Mucosa of stomach (tissue), 1 donor: ENCODE results near the gene SUGCT.

Experiments
- H3K27me3 ChIP-seq: one replicate; pipeline ENCODE4 v1.7.0; 2013; ENCODE audit warnings: mild to moderate bottlenecking, low read length; ENCODE audit not compliant: control insufficient read depth, insufficient read depth
- H3K36me3 ChIP-seq: one replicate; pipeline ENCODE4 v1.7.0; 2013; ENCODE audit warnings: low read length; ENCODE audit not compliant: control insufficient read depth, insufficient read depth
- H3K4me1 ChIP-seq: one replicate; pipeline ENCODE4 v1.7.0; 2013; ENCODE audit warnings: mild to moderate bottlenecking, low read length; ENCODE audit not compliant: control insufficient read depth, insufficient read depth
- H3K4me3 ChIP-seq: one replicate; pipeline ENCODE4 v1.7.0; 2013; ENCODE audit warnings: low read length
- H3K9ac ChIP-seq: one replicate; pipeline ENCODE4 v1.7.0; 2013; ENCODE audit warnings: mild to moderate bottlenecking, low read length, moderate library complexity
- H3K9me3 ChIP-seq: one replicate; pipeline ENCODE4 v1.7.0; 2013; ENCODE audit warnings: mild to moderate bottlenecking, low read length, moderate library complexity; ENCODE audit not compliant: control insufficient read depth
- donor health status: Pancreatic carcinoma.

SUGCT gene

DNA sequence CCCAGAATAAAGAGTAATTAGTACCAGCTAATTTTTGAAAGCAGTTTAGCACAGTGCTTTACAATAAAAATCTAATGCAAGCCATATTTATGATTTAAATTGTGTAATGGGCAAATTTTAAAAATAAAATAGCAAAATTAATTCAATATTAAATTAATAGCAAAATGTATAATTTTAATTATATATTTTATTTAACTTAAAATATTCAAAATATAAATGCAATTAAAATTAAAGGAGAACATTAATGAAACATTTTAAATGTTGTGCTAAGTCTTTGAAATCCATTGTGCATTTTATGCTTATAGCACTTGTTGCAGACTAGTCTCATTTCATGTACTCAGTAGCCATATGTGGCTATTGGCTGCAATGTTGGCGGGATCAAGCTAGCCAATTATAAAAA lies 367.6 kb downstream of the SUGCT start:
- Histone ChIP-seq H3K4me3 (no peak overlapping the region), H3K9ac (no peak overlapping the region), H3K36me3 (no peaks in the 10 kb centered on the region), H3K27me3 (no peaks in the 10 kb centered on the region), H3K9me3 (no peaks in the 10 kb centered on the region), H3K4me1 (no peaks in the 10 kb centered on the region)

DNA sequence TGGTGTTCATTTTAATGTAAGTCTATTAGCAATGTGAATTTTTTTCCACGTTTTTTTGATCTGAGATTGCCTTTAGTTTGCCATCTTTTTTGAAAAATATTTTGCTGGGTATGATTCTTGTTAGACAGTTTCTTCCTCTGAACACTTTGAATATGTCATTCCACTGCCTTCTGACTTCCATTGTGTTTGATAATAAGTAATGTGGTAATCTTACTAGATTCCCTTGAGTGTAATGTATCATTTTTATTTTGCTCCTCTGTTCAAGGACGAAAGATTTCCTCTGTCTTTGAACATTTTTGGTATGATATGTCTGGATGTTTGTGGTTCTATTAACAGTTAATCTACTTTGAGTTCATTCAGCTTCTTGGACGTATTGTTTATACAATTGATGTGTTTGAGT lies 371.4 kb downstream of the SUGCT start:
- no peaks in the 10 kb centered on the region for H3K9me3 ChIP-seq
- H3K4me3 ChIP-seq = no peak overlapping the region
- H3K9ac ChIP-seq = no peak overlapping the region
- no peaks in the 10 kb centered on the region for H3K27me3 ChIP-seq
- no peaks in the 10 kb centered on the region for H3K4me1 ChIP-seq
- H3K36me3 ChIP-seq = no peaks in the 10 kb centered on the region

DNA sequence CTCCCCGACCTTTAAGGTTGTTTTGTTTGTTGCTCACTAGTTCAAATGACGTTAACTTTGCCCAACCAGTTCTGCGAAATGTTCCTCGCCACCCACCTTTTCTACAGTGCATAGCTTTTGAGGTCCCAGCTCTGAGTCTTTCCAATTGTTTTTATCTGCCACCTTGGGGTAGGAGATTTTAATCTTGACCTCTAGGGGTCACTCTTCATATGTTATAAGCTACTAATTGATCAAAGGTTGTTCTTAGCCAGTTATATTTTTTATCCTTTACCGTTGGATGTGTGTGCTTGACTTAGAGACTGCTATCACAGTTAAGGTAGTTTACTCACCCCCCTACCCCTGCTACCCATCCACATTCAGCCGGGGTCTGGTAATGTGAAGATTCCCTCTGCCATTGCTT lies 372.4 kb downstream of the SUGCT start:
- H3K9ac ChIP-seq = no peak overlapping the region
- H3K27me3 ChIP-seq = no peaks in the 10 kb centered on the region
- H3K9me3 ChIP-seq = no peaks in the 10 kb centered on the region
- H3K36me3 ChIP-seq = no peaks in the 10 kb centered on the region
- no peaks in the 10 kb centered on the region for H3K4me1 ChIP-seq
- H3K4me3 ChIP-seq = no peak overlapping the region

DNA sequence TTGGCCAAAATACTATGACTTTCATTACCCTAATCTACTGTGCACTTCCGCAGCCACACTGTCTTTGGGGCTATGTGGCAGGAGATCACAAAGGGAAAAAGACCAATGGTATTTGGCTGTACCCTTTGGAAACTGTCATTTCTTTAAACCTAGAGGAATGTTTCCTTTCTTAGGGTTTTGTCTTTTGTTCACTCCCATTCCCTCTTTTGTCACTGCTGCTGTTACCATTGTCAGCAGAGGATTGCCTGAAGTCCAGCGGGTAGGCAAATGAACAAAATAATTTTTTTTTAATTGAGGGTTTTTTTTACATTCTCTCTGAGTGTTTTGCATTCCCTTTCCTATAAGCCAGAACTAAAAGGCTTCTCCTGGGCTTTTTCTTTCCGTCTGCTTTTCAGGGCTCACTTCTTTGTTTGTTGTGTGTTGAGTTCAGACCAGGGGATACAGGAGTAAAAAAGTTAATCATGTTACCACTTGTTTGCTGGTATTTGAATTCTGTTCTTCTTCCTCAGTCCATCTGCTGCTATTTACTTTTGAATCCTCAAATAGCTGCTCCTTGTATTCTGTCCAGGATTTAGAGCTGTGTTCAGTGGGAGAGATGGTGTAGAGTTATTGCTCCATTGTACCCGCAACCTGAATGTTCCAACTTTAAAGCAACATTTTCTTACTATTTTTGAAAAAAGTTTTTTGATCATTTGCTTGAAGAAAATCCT lies 374.6 kb downstream of the SUGCT start:
- Histone ChIP-seq H3K9me3 (no peaks in the 10 kb centered on the region), H3K9ac (no peak overlapping the region), H3K27me3 (no peaks in the 10 kb centered on the region), H3K36me3 (no peaks in the 10 kb centered on the region), H3K4me1 (no peaks in the 10 kb centered on the region), H3K4me3 (no peak overlapping the region)

DNA sequence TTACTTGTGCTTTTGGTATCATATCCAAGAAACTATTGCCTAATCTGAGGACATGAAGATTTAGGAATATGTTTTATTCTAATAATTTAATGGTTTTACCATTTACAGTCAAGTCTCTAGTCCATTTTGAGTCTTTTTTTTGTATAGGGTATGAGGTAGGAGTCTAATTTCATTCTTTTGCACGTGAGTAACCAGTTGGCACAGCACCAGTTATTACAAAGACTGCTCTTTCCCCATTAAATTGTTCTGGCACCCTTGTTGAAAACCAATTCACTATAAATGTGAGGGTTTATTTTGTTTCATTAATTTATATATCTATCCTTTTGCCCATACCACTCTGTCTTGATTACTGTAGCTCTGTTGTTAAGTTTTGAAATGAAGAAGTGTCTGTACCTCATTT lies 381.6 kb downstream of the SUGCT start:
- Histone ChIP-seq H3K9me3 (no peaks in the 10 kb centered on the region), H3K27me3 (no peaks in the 10 kb centered on the region), H3K36me3 (no peaks in the 10 kb centered on the region), H3K9ac (no peak overlapping the region), H3K4me1 (no peaks in the 10 kb centered on the region), H3K4me3 (no peak overlapping the region)

DNA sequence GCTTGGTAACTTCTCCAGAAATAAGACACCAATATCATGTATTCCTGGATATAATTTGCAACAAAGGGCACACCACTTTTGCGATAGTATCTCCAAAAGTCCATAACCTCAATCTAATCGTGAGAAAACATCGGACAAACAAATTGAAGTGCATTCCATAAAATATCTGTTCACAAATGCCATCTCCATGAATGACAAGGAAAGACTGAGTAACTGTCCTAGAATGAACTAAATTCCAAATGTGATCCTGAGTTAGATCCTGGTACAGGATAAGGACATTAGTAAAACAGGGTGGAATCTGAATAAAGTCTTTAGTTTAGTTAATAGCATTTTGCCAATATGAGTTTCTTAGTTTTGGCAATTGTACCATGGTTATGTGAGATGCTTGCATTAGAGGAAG lies 384.2 kb downstream of the SUGCT start:
- H3K9ac ChIP-seq = no peak overlapping the region
- no peak overlapping the region for H3K4me3 ChIP-seq
- no peaks in the 10 kb centered on the region for H3K27me3 ChIP-seq

DNA sequence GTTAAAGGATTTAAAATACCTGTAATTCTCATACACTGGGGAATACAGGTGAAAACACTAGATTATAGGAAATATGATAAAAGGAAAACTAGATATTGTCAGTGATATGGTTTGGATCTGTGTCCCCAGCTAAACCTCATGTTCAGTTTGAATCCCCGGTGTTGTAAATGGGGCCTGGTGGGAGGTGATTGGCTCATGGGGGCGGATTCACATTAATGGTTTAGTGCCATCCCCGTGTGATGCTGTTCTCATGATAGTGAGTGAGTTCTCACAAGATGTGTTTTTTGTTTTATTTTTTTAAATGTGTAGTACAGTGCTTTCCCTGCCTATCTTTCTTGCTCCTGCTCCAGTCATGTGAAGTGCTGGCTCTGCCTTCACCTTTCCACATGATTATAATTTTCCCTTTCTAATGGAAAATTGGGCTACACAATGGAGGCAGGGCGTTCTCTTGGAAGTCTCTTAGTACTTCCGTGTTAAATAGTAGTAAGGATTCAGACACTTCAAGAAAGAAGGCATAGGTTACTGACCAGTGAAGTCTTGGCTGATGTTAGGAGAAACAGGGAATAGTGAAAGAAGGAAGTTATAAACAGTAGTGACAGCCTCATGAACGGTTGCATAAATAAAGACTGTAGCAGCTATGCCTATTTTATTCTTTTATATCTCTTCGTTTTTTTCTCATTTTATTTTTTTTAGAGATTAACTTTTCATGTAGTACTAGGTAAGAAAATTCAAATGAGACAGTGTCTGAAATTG lies 386.4 kb downstream of the SUGCT start:
- H3K36me3 ChIP-seq = no peaks in the 10 kb centered on the region
- H3K4me1 ChIP-seq = no peaks in the 10 kb centered on the region
- H3K9ac ChIP-seq = no peak overlapping the region
- H3K27me3 ChIP-seq = no peaks in the 10 kb centered on the region
- no peaks in the 10 kb centered on the region for H3K9me3 ChIP-seq
- no peak overlapping the region for H3K4me3 ChIP-seq

More for the DNA sequence above, 384.2 kb downstream of the SUGCT start:
- H3K36me3 ChIP-seq = no peaks in the 10 kb centered on the region
- no peaks in the 10 kb centered on the region for H3K4me1 ChIP-seq
- no peaks in the 10 kb centered on the region for H3K9me3 ChIP-seq

DNA sequence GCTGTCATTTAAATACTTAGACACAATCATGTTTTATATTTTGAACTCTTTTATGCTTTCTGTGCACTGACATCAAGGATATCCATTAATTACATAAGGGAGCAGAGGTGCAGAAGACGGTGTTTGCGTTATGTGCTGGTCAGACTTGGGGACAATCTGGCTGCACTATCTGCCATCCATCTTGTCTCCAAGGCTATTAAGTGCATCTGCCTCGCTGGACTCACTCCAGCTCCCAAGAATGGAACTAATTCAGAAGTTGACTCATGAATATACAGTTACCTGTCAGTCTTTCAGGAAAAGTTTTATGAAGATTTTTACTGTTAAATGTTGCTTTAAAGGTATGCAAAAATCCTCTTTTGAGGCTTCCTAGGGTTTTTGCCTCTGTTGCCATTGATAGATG lies 391.0 kb downstream of the SUGCT start:
- Histone ChIP-seq H3K4me3 (no peak overlapping the region), H3K9me3 (no peaks in the 10 kb centered on the region), H3K9ac (no peak overlapping the region), H3K36me3 (no peaks in the 10 kb centered on the region), H3K27me3 (no peaks in the 10 kb centered on the region), H3K4me1 (no peaks in the 10 kb centered on the region)

DNA sequence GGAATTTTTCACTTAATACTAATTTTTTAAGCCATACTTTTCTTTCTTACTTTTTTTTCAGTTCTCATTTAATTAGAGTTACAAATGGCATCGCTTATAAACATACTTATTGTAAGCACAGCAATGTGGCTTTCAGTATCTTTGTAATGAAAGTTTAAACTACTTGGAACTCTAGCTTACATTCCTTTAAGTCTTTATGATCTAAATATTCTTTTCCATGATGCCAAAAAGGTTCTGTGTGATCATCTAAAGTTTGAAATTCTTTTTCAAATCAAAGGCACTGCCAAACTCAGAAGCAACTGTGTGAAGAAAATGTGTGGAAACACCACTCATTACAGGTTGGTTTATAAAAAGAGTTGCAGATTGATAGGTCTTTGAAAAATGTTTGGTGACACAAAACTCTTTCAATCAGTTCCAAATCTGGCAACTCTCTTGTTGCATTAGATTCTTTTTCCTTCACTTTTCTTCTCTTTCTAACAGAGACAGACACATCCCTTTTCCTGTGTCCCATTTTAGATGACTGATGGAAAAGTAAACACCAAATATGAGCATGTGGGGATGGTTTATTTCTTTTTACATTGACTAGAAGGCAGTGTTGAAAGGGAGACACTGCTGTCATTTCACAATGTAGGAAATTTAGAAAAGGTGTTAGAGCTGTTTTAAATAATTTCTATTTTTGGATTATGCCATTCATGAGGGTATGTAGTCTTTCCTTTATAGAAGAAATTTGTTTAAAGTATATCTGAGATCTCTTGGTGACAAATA lies 392.3 kb downstream of the SUGCT start:
- Histone ChIP-seq H3K27me3 (no peaks in the 10 kb centered on the region), H3K36me3 (no peaks in the 10 kb centered on the region), H3K4me3 (no peak overlapping the region), H3K9me3 (no peaks in the 10 kb centered on the region), H3K4me1 (no peaks in the 10 kb centered on the region), H3K9ac (no peak overlapping the region)

DNA sequence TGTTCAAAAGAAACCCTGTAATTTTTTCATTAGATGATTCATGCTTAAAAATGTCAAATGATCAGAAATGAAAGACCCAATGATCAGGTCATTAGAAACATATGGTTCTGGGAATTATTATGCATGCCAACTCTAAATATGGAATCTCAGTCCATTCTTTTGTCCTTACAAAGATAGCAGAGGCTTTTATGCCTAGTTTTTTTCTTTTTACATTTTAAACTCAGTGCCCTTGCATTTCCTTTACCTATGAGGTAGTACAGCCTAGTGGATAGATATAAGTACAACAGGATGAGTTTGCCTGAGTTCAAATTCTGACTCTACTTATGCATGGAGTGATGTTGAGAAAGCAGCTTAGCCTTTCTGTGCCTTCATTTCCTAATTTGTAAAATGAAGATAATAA lies 392.9 kb downstream of the SUGCT start:
- H3K9ac ChIP-seq = no peak overlapping the region
- no peaks in the 10 kb centered on the region for H3K27me3 ChIP-seq
- H3K9me3 ChIP-seq = no peaks in the 10 kb centered on the region
- H3K4me3 ChIP-seq = no peak overlapping the region
- no peaks in the 10 kb centered on the region for H3K36me3 ChIP-seq
- H3K4me1 ChIP-seq = no peaks in the 10 kb centered on the region

DNA sequence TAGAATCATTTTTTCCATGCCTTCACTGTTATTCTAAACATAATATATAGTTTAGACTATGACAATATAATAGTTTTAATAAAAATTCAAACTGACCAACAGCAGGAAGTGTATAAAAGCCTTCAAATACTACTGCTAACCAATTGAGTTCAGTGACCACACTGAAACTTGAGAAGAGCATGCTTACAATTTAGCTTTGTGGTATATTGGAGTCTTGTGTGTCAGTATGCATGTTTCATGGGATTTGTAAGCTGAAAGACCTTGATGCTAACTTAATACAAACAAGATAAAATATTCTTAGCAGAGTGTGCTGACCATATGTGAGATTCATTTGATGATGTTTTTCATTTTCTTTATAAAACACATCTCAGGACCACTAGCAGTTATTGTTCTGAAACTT lies 395.5 kb downstream of the SUGCT start:
- Histone ChIP-seq H3K9me3 (no peaks in the 10 kb centered on the region), H3K27me3 (no peaks in the 10 kb centered on the region), H3K4me3 (no peak overlapping the region), H3K36me3 (no peaks in the 10 kb centered on the region), H3K4me1 (no peaks in the 10 kb centered on the region), H3K9ac (no peak overlapping the region)

DNA sequence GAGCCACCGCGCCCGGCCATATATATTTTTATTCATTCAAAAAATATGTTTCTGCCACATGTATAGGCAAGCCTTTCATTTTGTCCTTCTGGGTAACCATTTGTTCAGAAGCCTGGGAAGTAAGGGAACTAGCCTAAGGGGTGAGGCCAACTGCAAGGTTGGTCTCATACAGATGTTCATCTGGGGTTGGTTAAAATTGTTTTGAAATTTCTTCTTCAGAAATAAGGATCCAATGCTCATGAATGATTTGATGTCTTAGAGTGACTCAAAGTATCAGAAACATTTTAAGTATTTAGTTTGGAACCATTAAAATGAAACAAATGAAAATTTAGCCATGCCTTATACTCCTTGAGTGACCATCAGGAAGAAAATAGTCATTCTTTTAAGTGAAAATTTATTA lies 397.2 kb downstream of the SUGCT start:
- H3K9ac ChIP-seq = no peak overlapping the region
- H3K36me3 ChIP-seq = no peaks in the 10 kb centered on the region
- no peaks in the 10 kb centered on the region for H3K4me1 ChIP-seq
- no peaks in the 10 kb centered on the region for H3K9me3 ChIP-seq
- H3K27me3 ChIP-seq = no peaks in the 10 kb centered on the region
- no peak overlapping the region for H3K4me3 ChIP-seq
